H1 (cell line): ENCODE data around the gene VWCE. TPM values are rescaled to one million over a fixed set of nuclear protein-coding genes. Genes with fewer than 3 reads are reported as not detected.
A peak's percentile ranks its signal among the peaks of the same experiment; 100 is the strongest.

Experiments
- CTCF ChIA-PET: fragments of 300-600 bp; sonication (Branson Sonifier 250); formaldehyde crosslinking; loops from one replicate; lab custom pipeline; 2021; ENCODE audit not compliant: partially characterized antibody; lab: Charles Lee
- POLR2A ChIA-PET: fragments of 300-600 bp; sonication (Branson Sonifier 250); formaldehyde crosslinking; loops from one replicate; lab custom pipeline; 2021; ENCODE audit warnings: inconsistent platforms; ENCODE audit not compliant: partially characterized antibody; lab: Charles Lee
- DNase-seq, 2 experiments: peaks; one replicate each; pipeline versions ENCODE4 v3.0.0 to v3.0.0-alpha.2; 2010 to 2022; ENCODE audit warnings: low spot score in 2 of 2, low read depth in 1 of 2, mixed read lengths in 1 of 2
- FAIRE-seq: peaks from 2 replicates; lab custom pipeline; 2011; peaks lifted over from hg19 to GRCh38; lab: Jason Lieb, UNC
- H2AFZ ChIP-seq: 2 replicates; pipeline ENCODE4 v1.8.1; 2012; ENCODE audit warnings: low read length, inconsistent platforms
- H2AK5ac ChIP-seq: 2 replicates; pipeline ENCODE4 v1.6.1; 2013; ENCODE audit warnings: low read depth, low read length
- H2BK120ac ChIP-seq: replicated peaks from 2 replicates; pipeline ENCODE3; 2013; ENCODE audit warnings: low read depth, low read length, inconsistent platforms
- H2BK12ac ChIP-seq: 2 replicates; pipeline ENCODE4 v1.6.1; 2013; ENCODE audit warnings: low read depth, low read length
- H2BK15ac ChIP-seq: 2 replicates; pipeline ENCODE4 v1.6.1; 2013; ENCODE audit warnings: low read length
- H2BK20ac ChIP-seq: 2 replicates; pipeline ENCODE4 v1.6.1; 2013; ENCODE audit warnings: low read length
- H2BK5ac ChIP-seq: 2 replicates; pipeline ENCODE4 v1.6.1; 2013; ENCODE audit warnings: low read depth, low read length
- H3K14ac ChIP-seq: 2 replicates; pipeline ENCODE4 v1.6.1; 2013; ENCODE audit warnings: inconsistent platforms; ENCODE audit not compliant: insufficient read length
- H3K18ac ChIP-seq: 2 replicates; pipeline ENCODE4 v1.6.1; 2013; ENCODE audit warnings: low read length; ENCODE audit errors: extremely low read depth
- H3K23ac ChIP-seq: 2 replicates; pipeline ENCODE4 v1.6.1; 2013; ENCODE audit warnings: inconsistent platforms; ENCODE audit not compliant: insufficient read length
- H3K23me2 ChIP-seq: 2 replicates; pipeline ENCODE4 v1.6.1; 2013; ENCODE audit warnings: low read depth, low read length
- H3K27ac ChIP-seq: 2 replicates; pipeline ENCODE4 v1.6.1; 2011; ENCODE audit warnings: low read depth, low read length, inconsistent platforms
- H3K27me3 ChIP-seq, 4 experiments: replicated peaks in 1 of 4; 1 replicate in 1 of 4; 2 replicates in 3 of 4; pipeline versions ENCODE4 v1.6.1 to v1.8.1; 2011 to 2013; ENCODE audit warnings: low read length in 3 of 4, mild to moderate bottlenecking in 3 of 4, inconsistent platforms in 2 of 4, mixed read lengths in 2 of 4, moderate library complexity in 1 of 4; ENCODE audit not compliant: control insufficient read depth in 3 of 4, insufficient read depth in 3 of 4; ENCODE audit errors: extremely low read depth in 1 of 4
- H3K36me3 ChIP-seq, 4 experiments: 2 replicates each; pipeline versions ENCODE4 v1.6.1 to v1.8.1; 2011 to 2013; ENCODE audit warnings: mild to moderate bottlenecking in 4 of 4, low read length in 3 of 4, moderate library complexity in 2 of 4, control low read depth in 1 of 4, inconsistent platforms in 1 of 4; ENCODE audit not compliant: insufficient read depth in 4 of 4, control insufficient read depth in 2 of 4
- H3K4ac ChIP-seq: replicated peaks from 2 replicates; pipeline ENCODE3; 2013; ENCODE audit warnings: low read length, low read depth, mixed read lengths, inconsistent platforms; ENCODE audit not compliant: insufficient read length
- H3K4me1 ChIP-seq, 4 experiments: replicated peaks in 1 of 4; 1 replicate in 1 of 4; 2 replicates in 3 of 4; pipeline versions ENCODE4 v1.6.1 to v1.8.1; 2011 to 2013; ENCODE audit warnings: low read length in 3 of 4, inconsistent platforms in 2 of 4, mixed read lengths in 1 of 4; ENCODE audit not compliant: insufficient read depth in 4 of 4, control insufficient read depth in 3 of 4
- H3K4me2 ChIP-seq, 2 experiments: 2 replicates each; pipeline versions ENCODE4 v1.6.1 to v1.8.1; 2011 to 2013; ENCODE audit warnings: low read depth in 2 of 2, low read length in 2 of 2, control low read depth in 1 of 2, inconsistent platforms in 1 of 2, mild to moderate bottlenecking in 1 of 2; ENCODE audit not compliant: insufficient read depth in 1 of 2
- H3K4me3 ChIP-seq, 4 experiments: fragments of 200-600, 300-600 bp in 1 of 4; sonication (generic), shearing (Covaris generic), sonication (Bioruptor Twin) in 1 of 4; 2 replicates each; pipeline versions ENCODE4 v1.5.1 to v1.8.1; 2011 to 2016; ENCODE audit warnings: low read length in 4 of 4, low read depth in 3 of 4, control low read depth in 2 of 4, inconsistent platforms in 2 of 4, mild to moderate bottlenecking in 2 of 4, mixed read lengths in 1 of 4, moderate library complexity in 1 of 4; ENCODE audit not compliant: insufficient read depth in 2 of 4; ENCODE audit errors: extremely low read depth in 1 of 4
- H3K56ac ChIP-seq: replicated peaks from 2 replicates; pipeline ENCODE3; 2013; ENCODE audit warnings: low read depth, mild to moderate bottlenecking, mixed read lengths, low read length, inconsistent platforms; ENCODE audit not compliant: insufficient read length
- H3K79me1 ChIP-seq: 2 replicates; pipeline ENCODE4 v1.6.1; 2013; ENCODE audit warnings: low read depth, low read length, control low read depth
- H3K79me2 ChIP-seq, 2 experiments: 2 replicates each; pipeline versions ENCODE4 v1.6.1 to v1.8.1; 2012 to 2013; ENCODE audit warnings: low read length in 2 of 2, mild to moderate bottlenecking in 2 of 2, inconsistent platforms in 1 of 2; ENCODE audit not compliant: insufficient read depth in 2 of 2, control insufficient read depth in 1 of 2
- H3K9ac ChIP-seq, 4 experiments: replicated peaks in 1 of 4; 1 replicate in 1 of 4; 2 replicates in 3 of 4; pipeline versions ENCODE4 v1.6.1 to v1.8.1; 2011 to 2013; ENCODE audit warnings: low read depth in 3 of 4, low read length in 3 of 4, control low read depth in 2 of 4, mild to moderate bottlenecking in 2 of 4, moderate library complexity in 2 of 4, inconsistent platforms in 1 of 4; ENCODE audit errors: extremely low read depth in 1 of 4
- H3K9me3 ChIP-seq, 2 experiments: 2 replicates each; pipeline versions ENCODE4 v1.6.1 to v1.8.1; 2012 to 2013; ENCODE audit warnings: mild to moderate bottlenecking in 2 of 2, moderate library complexity in 2 of 2, control low read depth in 1 of 2, inconsistent platforms in 1 of 2, low read depth in 1 of 2, low read length in 1 of 2, mixed read lengths in 1 of 2; ENCODE audit not compliant: insufficient read depth in 2 of 2
- H4K20me1 ChIP-seq, 2 experiments: replicated peaks in 1 of 2; 2 replicates each; pipeline versions ENCODE3 to v1.8.1; 2011 to 2013; ENCODE audit warnings: inconsistent platforms in 2 of 2, low read length in 2 of 2, mild to moderate bottlenecking in 1 of 2; ENCODE audit not compliant: insufficient read depth in 2 of 2, control insufficient read depth in 1 of 2
- H4K5ac ChIP-seq: 2 replicates; pipeline ENCODE4 v1.6.1; 2013; ENCODE audit warnings: low read length, low read depth, mixed read lengths, inconsistent platforms; ENCODE audit not compliant: insufficient read length
- H4K8ac ChIP-seq: 2 replicates; pipeline ENCODE4 v1.8.0; 2013; ENCODE audit warnings: mild to moderate bottlenecking, moderate library complexity, low read length, inconsistent platforms; ENCODE audit not compliant: insufficient read depth; ENCODE audit errors: extremely low read depth
- H4K91ac ChIP-seq: replicated peaks from 2 replicates; pipeline ENCODE3; 2013; ENCODE audit warnings: low read length, mixed read lengths, inconsistent platforms; ENCODE audit not compliant: insufficient read length
- BACH1 ChIP-seq: IDR thresholded peaks from 2 replicates; pipeline ENCODE4 v1.6.1; 2012; ENCODE audit warnings: low read length, improper control_type of control experiment
- CHD1 ChIP-seq: IDR thresholded peaks from 2 replicates; pipeline ENCODE4 v1.6.1; 2012; ENCODE audit warnings: low read depth, low read length, improper control_type of control experiment
- EP300 ChIP-seq, 2 experiments: IDR thresholded peaks; 1 replicate in 1 of 2; 2 replicates in 1 of 2; pipeline ENCODE4 v1.6.1; 2011 to 2012; ENCODE audit warnings: low read depth in 2 of 2, low read length in 2 of 2, mild to moderate bottlenecking in 2 of 2, borderline replicate concordance in 1 of 2, inconsistent platforms in 1 of 2, moderate library complexity in 1 of 2
- FOSL1 ChIP-seq: IDR thresholded peaks from 2 replicates; pipeline ENCODE4 v1.6.1; 2011; ENCODE audit warnings: mild to moderate bottlenecking, low read depth, low read length, moderate library complexity; ENCODE audit not compliant: insufficient read depth
- KDM1A ChIP-seq: fragments of 200-600, 300-600 bp; sonication (generic); IDR thresholded peaks from 2 replicates; pipeline ENCODE4 v1.7.1; 2016; ENCODE audit warnings: mild to moderate bottlenecking, low read length, borderline replicate concordance
- NANOG ChIP-seq: IDR thresholded peaks from 2 replicates; pipeline ENCODE4 v1.6.1; 2011; ENCODE audit warnings: low read length, low read depth, mild to moderate bottlenecking, inconsistent platforms; ENCODE audit not compliant: insufficient read depth, poor library complexity, severe bottlenecking
- POLR2AphosphoS5 ChIP-seq: IDR thresholded peaks from 2 replicates; pipeline ENCODE4 v1.6.1; 2011; ENCODE audit warnings: low read depth, low read length
- RFX5 ChIP-seq: IDR thresholded peaks from 2 replicates; pipeline ENCODE4 v1.6.1; 2011; ENCODE audit warnings: low read depth, low read length, improper control_type of control experiment, borderline replicate concordance
- SIN3A ChIP-seq, 2 experiments: IDR thresholded peaks in 1 of 2; conservative IDR thresholded peaks in 1 of 2; 2 replicates each; pipeline ENCODE4 v1.6.1; 2011 to 2012; ENCODE audit warnings: low read length in 2 of 2, improper control_type of control experiment in 1 of 2, low read depth in 1 of 2, mild to moderate bottlenecking in 1 of 2
- SIRT6 ChIP-seq: IDR thresholded peaks from one replicate; pipeline ENCODE4 v1.7.1; 2012; ENCODE audit warnings: low read length, inconsistent platforms
- SUZ12 ChIP-seq: fragments of 200-600 bp; sonication (generic); IDR thresholded peaks from 2 replicates; pipeline ENCODE4 v1.6.1; 2012; ENCODE audit warnings: mild to moderate bottlenecking, inconsistent platforms, low read length, moderate library complexity, mixed read lengths
- WGBS, 2 experiments: shearing (Covaris generic) in 1 of 2; methylation state at CpG; one replicate each; pipeline versions ENCODE4 v1.1.6 to v1.1.7; 2013 to 2015; ENCODE audit warnings: low lambda C conversion rate in 2 of 2, mixed read lengths in 2 of 2, inconsistent platforms in 1 of 2, low coverage in 1 of 2, missing lambda C conversion rate in 1 of 2; ENCODE audit not compliant: insufficient replicate concordance in 2 of 2, insufficient coverage in 1 of 2, insufficient read length in 1 of 2; ENCODE audit errors: extremely low coverage in 1 of 2, missing lambda C conversion rate in 1 of 2; 5-methylcytosine and 5-hydroxymethylcytosine counted together
- polyA plus RNA-seq, 7 experiments: library from polyadenylated mRNA; depleted of rRNA in 3 of 7; stranded (reverse) in 5 of 7; unstranded in 2 of 7; fragments of >200 nt in 5 of 7; fragments of 200-250 nt in 2 of 7; gene quantifications; 1 replicate in 5 of 7; 2 replicates in 1 of 7; 4 replicates in 1 of 7; pipeline versions ENCODE4 v1.2.1 to v1.2.3, GENCODE V29; 2011 to 2013; ENCODE audit warnings: missing spikeins in 2 of 7, mixed read lengths in 2 of 7
- total RNA-seq: library from RNA; stranded (reverse); fragmentation: NEBNext Ultra II Directional; extraction: Animal tissue kit (Norgen Biotek cat#: 25700); gene quantifications from 2 replicates; pipeline ENCODE4 v1.2.1, GENCODE V29; 2021
- TF ChIP-seq, protein P1 (sequence below): IDR thresholded peaks from 2 replicates; pipeline ENCODE4 v1.6.1; 2011; ENCODE audit warnings: low read length, improper control_type of control experiment

The VWCE gene
- total and polyA plus RNA-seq, 2 of the 8 experiments (the other 6 are each of a cell fraction or from before 2014, with no cell fraction given): 9.5 to 12.3 TPM

DNA sequence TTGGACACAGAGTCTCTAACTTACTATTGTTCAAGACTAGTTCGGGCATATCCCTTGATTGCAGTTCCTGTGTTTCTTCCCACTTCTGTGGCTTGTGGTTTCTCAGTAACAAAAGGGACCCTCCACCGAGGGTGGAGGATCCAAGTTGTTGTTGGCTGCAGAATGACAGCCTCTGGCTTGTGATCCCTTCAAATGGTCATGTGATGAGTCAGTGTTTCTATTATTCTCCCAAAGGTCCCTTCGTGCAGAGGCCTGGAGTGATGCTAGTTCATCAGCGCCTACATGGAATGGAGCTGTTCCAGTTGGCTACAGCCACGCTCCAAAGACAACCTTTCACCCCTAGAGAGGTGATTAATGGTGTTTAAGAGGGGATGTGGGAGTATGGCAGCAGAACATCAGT is 2.6 kb upstream of the VWCE start:
- Histone ChIP-seq H3K9ac (no peak overlapping the region), H3K27me3 (peaks cover 1 to 12% (median 7%) of the 10 kb centered on the region in 4 experiments; a peak in 6 of 7 replicates), H2BK5ac (0 out of 2 replicates have a peak overlapping the region, but pooled peaks have one; percentile 26), H3K4ac (no peak overlapping the region), H3K4me2 (no peak overlapping the region), H2BK20ac (no peak overlapping the region), H3K4me1 (peaks cover 2 to 9% (median 8%) of the 10 kb centered on the region in 4 experiments), H2BK120ac (no peak overlapping the region), H3K18ac (no peak overlapping the region), H3K79me1 (no peaks in the 10 kb centered on the region), H3K56ac (no peak overlapping the region), H2BK12ac (no peak overlapping the region), H2BK15ac (0 out of 2 replicates have a peak overlapping the region, but pooled peaks have one; percentile 16), H3K14ac (no peak overlapping the region), H3K79me2 (no peaks in the 10 kb centered on the region), H3K23me2 (peaks cover 10% of the 10 kb centered on the region; the same call in 1 of the 2 replicates), H2AK5ac (no peak overlapping the region), H4K5ac (no peak overlapping the region), H3K23ac (no peak overlapping the region), H3K9me3 (no peaks in the 10 kb centered on the region), H2AFZ (no peak overlapping the region), H4K91ac (no peak overlapping the region), H4K20me1 (peaks cover 2 to 4% of the 10 kb centered on the region in 2 experiments), H3K4me3 (no peak overlapping the region), H4K8ac (no peak overlapping the region), H3K27ac (no peak overlapping the region), H3K36me3 (peaks cover 21 to 44% (median 30%) of the 10 kb centered on the region in 4 experiments)
- no peak for FAIRE-seq
- DNase-seq: no peak
- 91% methylated on average over 5 of the region's 5 CpGs; no CpG with 5 or more reads in 1 of the 2 experiments for WGBS, 2 experiments
- POLR2A ChIA-PET: interaction anchor here (1.0 to 6.9 kb wide), 9 partner anchors 9 to 63 kb away, joined by 3 to 35 read pairs (median 4); partner anchors contain the start of genes CYB561A3, TKFC and TMEM138
- CTCF ChIA-PET: interaction anchor here (2.3 to 3.5 kb wide), 2 partner anchors 43 to 87 kb away, joined by 11 to 16 read pairs; no protein-coding TSS in a partner anchor
- no peak for TF ChIP-seq SIRT6
- no peak for TF ChIP-seq KDM1A
- TF ChIP-seq SIN3A (conservative IDR thresholded peaks at IDR 0.05 in 1 of 2, IDR thresholded peaks at IDR 0.05 in 1 of 2; ENCODE audit: low read depth in 1 of 2, low read length in 2 of 2): no peak
- TF ChIP-seq, protein P1, sequence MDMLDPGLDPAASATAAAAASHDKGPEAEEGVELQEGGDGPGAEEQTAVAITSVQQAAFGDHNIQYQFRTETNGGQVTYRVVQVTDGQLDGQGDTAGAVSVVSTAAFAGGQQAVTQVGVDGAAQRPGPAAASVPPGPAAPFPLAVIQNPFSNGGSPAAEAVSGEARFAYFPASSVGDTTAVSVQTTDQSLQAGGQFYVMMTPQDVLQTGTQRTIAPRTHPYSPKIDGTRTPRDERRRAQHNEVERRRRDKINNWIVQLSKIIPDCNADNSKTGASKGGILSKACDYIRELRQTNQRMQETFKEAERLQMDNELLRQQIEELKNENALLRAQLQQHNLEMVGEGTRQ: no peak
- no peak for TF ChIP-seq BACH1
- no peak for TF ChIP-seq NANOG
- no peak for TF ChIP-seq SUZ12
- no peak for TF ChIP-seq EP300 (IDR thresholded peaks at IDR 0.05; ENCODE audit: borderline replicate concordance in 1 of 2, low read depth in 2 of 2, low read length in 2 of 2)
- no peak for TF ChIP-seq CHD1
- TF ChIP-seq FOSL1: no peak
- TF ChIP-seq POLR2AphosphoS5: no peak
- TF ChIP-seq RFX5: no peak
